Neural crest cell (in vitro differentiated cells): ENCODE data around the gene RUNX3. TPM values are rescaled to one million over a fixed set of nuclear protein-coding genes. Genes with fewer than 3 reads are reported as not detected.

Experiments used
- DNase-seq: peaks from one replicate; pipeline ENCODE4 v3.0.0; 2021; ENCODE audit warnings: low read depth, mixed read lengths, low spot score
- H3K27ac Mint-ChIP-seq: one replicate; pipeline ENCODE4 v1.8.0; 2021; ENCODE audit warnings: mild to moderate bottlenecking, mixed read lengths; ENCODE audit not compliant: unreplicated experiment
- H3K27me3 Mint-ChIP-seq: 2 replicates; pipeline ENCODE4 v1.8.0; 2021; ENCODE audit warnings: low read depth, mild to moderate bottlenecking, mixed read lengths
- H3K36me3 Mint-ChIP-seq: 2 replicates; pipeline ENCODE4 v1.8.0; 2021; ENCODE audit warnings: low read depth, mild to moderate bottlenecking, mixed read lengths
- H3K4me1 Mint-ChIP-seq: 2 replicates; pipeline ENCODE4 v1.8.0; 2021; ENCODE audit warnings: mixed read lengths
- H3K4me3 Mint-ChIP-seq: one replicate; pipeline ENCODE4 v1.8.0; 2021; ENCODE audit warnings: mild to moderate bottlenecking, mixed read lengths
- H3K9me3 Mint-ChIP-seq: 2 replicates; pipeline ENCODE4 v1.8.0; 2021; ENCODE audit warnings: mixed read lengths
- CTCF ChIP-seq: fragments of 200-600 bp; sonication (generic); conservative IDR thresholded peaks from 2 replicates; pipeline ENCODE4 v1.5.0; 2021; ENCODE audit warnings: antibody characterized with exemption, mild to moderate bottlenecking
- total RNA-seq: library from RNA; stranded (reverse); gene quantifications from 2 replicates; pipeline ENCODE4 v1.2.1, GENCODE V29; 2021

Gene RUNX3
- total RNA-seq, 1 donor from 2014 or later = 0.16 TPM

- H3K4me3 Mint-ChIP-seq = no peak overlapping the region
- DNase-seq = no peak
- H3K27me3 Mint-ChIP-seq = no peaks in the 10 kb centered on the region
- H3K4me1 Mint-ChIP-seq = no peaks in the 10 kb centered on the region
- peak overlapping the region; percentile 12 for H3K27ac Mint-ChIP-seq
- peaks cover 4% of the 10 kb centered on the region for H3K36me3 Mint-ChIP-seq
- H3K9me3 Mint-ChIP-seq = peaks cover 7% of the 10 kb centered on the region
- no peak for TF ChIP-seq CTCF
These were observed 27.0 kb downstream of the RUNX3 start for GRCh38 chr1:24903011-24903461.

- peaks cover 1% of the 10 kb centered on the region for H3K9me3 Mint-ChIP-seq
These were observed 27.6 kb downstream of the RUNX3 start for GRCh38 chr1:24902471-24902891.

GRCh38 chr1:24901791-24902470, 28.1 kb downstream of the RUNX3 start:
- Mint-ChIP-seq H3K27ac (peak overlapping the region; percentile 67), H3K9me3 (no peaks in the 10 kb centered on the region), H3K27me3 (no peaks in the 10 kb centered on the region), H3K36me3 (no peaks in the 10 kb centered on the region), H3K4me1 (no peaks in the 10 kb centered on the region), H3K4me3 (no peak overlapping the region)
- no peak for TF ChIP-seq CTCF
- no peak for DNase-seq

More at GRCh38 chr1:24902471-24902891, 27.6 kb downstream of the RUNX3 start:
- no peaks in the 10 kb centered on the region for H3K4me1 Mint-ChIP-seq
- no peaks in the 10 kb centered on the region for H3K27me3 Mint-ChIP-seq
- H3K4me3 Mint-ChIP-seq = no peak overlapping the region
- peaks cover under 1% of the 10 kb centered on the region for H3K36me3 Mint-ChIP-seq
- peak overlapping the region; percentile 67 for H3K27ac Mint-ChIP-seq
- no peak for DNase-seq
- no peak for TF ChIP-seq CTCF

DNA sequence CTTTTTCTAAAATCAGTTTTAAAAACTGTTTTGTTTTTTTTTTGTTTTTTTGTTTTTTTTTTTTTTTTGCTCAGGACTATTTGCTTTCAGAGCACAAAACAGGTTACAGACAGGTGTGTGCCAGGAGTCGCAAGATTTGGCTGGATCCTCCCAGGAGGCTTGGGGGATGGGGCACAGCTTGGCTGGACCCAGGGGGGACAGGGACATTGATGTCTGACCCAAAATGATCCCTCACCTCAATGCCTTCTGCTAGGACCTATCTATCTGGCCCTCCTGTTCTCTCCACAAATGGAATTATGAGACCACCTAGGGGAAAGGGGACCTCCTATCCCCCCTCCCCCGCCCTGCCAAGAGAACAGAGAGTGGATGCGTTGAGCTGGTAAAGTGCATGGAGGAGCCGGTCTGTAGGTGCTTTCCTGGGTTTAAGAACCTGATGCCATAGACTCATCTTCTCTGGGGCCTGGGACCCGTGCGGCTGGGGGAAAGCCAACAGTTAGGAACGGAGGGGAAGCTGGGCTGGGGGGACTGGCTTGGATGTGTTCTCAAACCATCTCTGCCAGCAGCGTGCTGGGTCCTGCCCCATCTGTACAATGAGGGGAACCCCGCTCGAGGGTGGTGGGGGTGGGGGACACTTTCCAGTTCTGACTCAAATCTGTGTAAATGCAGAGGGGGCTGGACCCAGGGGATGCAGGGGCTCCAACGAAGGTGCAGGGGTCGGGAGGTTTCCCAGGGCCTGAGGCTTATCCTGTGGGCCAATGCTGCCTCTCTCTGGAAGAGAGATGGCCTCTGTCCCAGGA, 28.9 kb downstream of the RUNX3 start:
- no peak for DNase-seq
- H3K9me3 Mint-ChIP-seq = no peaks in the 10 kb centered on the region
- H3K4me3 Mint-ChIP-seq = no peak overlapping the region
- no peaks in the 10 kb centered on the region for H3K36me3 Mint-ChIP-seq
- peaks cover 3% of the 10 kb centered on the region for H3K27me3 Mint-ChIP-seq
- no peaks in the 10 kb centered on the region for H3K4me1 Mint-ChIP-seq
- no peak for TF ChIP-seq CTCF
- H3K27ac Mint-ChIP-seq = no peak overlapping the region

GRCh38 chr1:24900486-24900849, 29.6 kb downstream of the RUNX3 start:
- no peak for DNase-seq
- Mint-ChIP-seq H3K9me3 (no peaks in the 10 kb centered on the region), H3K27ac (no peak overlapping the region), H3K4me3 (no peak overlapping the region), H3K4me1 (no peaks in the 10 kb centered on the region), H3K27me3 (peaks cover 4% of the 10 kb centered on the region), H3K36me3 (no peaks in the 10 kb centered on the region)
- TF ChIP-seq CTCF = no peak
